AML-193 (cell line): Measurements from ENCODE around the gene COBL.

Experiments
- DNase-seq, 2 experiments: peaks; one replicate each; lab custom pipeline; 2025; lab: John Stamatoyannopoulos, UW

Gene COBL

DNA sequence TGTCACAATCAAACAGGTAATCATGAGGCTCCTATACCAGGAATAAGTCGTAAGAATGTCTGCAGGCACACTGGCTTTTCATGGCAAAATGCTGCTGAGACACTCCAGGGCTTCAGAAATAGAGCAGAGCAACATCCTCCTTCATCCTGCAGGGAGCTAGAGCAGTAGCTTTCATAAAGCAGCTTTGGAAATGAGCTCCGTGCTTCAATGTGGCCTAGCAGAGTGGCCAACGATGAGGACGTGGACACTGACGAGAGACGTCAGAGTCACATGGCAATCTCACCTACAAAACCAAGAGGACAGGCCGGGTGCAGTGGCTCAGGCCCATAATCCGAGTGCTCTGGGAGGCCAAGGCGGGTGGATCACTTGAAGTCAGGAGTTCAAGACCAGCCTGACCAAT lies 9.8 kb downstream of the COBL start:
- no peak for DNase-seq

DNA sequence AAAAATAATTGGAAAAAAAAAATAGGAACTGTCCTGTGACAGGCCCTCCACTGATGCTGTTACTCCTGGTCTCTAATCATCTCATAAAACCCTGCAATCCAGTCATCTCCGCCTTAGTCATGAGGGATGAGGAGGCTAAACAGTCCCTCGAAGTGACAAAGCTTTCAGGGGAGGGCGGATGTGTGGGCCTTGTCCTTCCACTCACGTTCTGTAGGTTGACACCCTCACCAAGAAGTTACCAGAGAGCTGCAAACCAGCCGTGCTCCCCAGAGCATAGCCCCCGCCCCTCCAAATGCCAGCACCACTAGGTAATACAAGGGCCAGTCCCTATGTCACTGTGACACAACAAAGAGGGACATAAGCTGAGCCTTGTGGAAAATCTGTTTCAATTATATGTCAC lies 11.9 kb downstream of the COBL start:
- DNase-seq: no peak

DNA sequence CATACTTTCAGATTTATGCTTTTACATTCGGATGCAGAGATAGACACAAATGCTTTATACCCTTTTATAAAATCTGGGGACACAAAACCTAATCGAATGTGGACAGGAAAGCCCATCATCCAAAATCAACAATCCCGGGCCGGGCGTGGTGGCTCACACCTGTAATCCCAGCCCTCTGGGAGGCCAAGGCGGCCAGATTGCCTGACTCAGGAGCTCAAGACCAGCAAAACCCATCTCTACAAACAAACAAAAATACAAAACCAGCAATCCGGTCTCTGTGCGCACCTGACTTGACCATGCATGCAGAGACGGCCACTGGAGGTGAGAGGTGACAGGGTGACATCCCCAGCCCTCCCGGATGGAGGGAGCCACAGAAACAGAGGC lies 13.5 kb downstream of the COBL start:
- no peak for DNase-seq

DNA sequence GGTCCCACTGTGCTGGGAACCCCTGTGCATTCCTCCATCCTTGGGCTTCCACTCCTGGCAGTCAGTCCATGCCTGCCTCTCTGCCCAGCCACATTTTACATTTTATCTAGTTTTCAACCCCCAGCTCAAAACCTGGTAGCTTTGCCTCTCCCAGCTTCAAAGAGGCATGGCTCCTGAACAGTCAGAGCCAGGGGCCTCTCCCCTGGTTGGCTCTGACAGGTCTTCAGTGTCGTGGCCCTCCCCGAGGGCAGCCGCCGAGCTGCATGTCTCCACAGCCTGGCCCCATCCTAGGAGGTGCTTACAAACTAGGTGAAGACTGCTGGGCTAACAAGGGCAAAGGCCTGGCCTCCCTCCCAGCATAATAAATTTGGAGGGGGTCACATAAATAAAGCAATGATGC lies 14.8 kb downstream of the COBL start:
- DNase-seq: no peak

DNA sequence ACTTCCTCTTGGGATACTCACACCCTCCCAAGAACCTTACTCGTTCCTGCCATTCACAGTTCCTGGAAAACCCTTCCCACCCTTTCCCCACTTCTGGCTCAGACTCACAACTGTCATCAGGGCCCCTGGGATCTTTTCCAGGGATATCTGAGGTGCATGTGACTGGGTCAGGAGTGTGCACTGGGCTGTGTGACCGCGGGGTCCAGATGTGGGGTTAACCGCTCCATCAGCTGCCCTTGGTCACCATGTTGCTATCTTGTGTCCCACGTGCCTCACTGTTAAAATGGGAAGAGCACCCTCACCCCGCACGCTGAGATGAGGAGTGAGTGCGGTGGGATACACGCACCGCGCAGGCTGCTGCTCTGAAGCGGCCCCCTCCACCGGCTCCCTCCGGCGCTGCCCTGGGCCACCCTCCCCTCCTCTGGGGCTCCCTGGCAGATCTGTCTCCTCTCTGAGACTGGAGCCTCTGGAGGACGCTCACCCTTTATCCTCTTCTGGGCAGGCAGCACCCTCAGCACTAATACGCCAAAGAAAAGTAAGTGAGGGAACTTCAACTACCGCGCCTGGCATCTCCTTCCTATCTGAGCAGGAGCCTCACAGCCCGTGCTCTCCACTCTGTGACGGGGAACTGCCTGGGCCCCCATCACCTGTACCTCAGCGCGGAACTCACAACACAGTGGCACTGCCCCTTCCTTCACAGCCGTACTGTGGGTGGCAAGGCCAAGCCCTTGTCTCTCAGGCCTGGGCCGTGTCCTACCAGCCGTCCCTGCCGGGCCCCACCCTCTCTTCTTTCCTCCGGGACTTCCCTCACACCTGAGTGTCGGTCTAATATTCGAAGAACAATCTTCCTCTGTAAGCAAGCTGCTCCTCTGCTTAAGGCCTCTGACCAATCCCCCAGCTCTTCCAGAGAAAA lies 15.6 kb downstream of the COBL start:
- DNase-seq: no peak

DNA sequence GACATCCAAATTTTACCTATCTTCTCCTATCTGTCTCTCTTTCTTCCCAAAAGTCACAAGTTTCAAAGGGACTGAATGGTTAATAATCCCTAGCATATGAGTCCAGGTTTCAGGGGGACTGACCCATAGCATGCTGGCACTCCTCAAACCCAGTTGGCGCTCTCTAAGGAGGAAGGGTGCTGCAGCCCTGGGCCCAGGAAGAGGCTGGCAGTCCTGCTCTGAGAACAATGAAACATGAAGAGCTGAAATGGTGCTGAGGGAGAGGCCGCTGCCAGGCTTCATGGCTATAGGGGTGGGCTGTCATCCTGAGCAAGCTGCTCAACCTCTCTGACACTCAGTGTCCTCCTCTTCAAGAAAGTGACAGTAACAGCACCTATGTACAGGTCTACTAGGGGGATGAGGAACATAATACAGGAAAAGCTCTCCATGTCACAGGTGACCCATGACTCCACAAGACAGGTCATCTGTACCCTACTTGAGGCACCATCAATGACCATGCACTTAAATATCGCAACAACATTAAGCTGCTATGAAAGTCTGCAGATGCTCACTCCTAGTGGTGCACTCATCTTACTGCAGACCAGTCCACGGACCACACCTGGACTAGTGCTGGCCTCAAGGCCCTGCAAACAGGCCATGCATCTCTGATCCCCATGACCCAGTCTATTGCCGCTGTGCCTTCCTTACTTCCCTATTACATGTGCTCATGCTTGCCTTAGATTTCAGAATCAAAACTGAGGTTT lies 17.0 kb downstream of the COBL start:
- no peak for DNase-seq

DNA sequence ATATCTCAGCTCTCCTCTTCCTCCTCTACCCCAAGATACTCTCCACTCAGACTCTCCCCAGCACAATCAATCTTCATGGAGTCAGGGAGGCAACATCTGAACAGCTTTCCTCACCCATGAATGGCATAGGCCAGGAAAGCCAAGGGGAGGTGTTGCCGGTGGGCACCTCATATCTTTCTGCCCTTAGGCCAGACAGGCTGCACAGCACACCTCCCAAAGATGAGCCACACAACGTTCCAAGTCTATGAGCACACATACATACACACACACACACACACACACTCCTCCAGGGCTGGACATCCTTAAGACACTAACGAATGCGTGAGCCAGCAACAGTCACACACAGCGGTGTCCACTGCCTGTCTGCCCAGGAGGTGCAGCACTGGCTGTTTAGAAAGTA lies 17.7 kb downstream of the COBL start:
- DNase-seq: no peak

DNA sequence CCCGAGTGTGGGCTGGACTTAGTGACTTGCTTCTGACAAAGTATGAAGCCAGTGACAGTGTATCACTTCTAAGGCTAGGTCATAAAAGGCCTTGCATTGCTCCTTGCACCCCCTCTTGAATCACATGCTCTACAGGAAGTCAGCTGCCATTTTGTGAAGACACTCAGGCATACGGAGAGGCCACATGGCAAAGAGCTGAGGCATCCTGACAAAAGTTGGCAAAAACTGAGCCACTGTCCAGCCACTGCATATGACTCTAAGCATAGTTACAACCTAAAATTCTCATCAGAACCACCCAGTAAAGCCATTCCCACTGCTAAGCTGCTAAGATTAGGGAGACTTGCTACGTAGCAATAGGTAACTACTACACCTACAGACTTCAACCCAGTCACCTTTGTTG lies 18.6 kb downstream of the COBL start:
- DNase-seq: no peak

DNA sequence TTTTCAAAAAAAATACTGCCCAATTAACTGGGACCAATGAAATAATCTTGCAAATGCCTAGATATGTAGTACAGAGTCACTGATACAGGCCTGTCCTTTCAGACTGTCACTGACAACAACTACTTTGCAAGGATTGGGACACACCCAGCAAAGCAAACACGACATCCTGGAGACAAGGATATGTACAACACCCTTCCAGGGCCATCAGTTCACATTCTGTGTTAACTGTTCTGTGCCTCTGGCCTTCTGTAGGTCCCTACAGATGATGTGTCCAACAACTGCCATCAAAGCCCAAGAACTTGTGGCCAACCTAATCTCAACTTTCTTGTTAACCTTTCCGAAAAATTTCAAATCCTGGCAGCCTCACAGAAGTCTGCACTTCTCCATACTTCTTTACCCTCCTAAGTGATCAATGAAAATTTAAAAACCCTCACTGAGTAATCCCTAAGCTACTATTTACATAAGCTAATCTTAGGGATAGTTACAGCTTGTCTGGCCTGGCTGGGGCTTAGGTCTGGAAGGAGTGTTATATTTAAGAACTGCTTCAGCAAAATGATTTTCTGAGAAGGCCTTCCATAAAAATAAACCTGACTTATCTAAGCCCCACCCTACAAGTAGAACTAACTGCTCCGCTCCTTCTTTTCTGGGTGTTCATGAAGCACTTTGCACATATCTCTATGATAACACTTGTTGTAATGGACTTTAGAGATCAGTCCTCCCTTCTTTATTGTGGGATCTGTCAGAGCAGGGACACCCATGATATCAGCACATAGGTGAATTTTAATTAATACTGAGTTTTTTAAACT lies 21.0 kb downstream of the COBL start:
- DNase-seq: no peak

DNA sequence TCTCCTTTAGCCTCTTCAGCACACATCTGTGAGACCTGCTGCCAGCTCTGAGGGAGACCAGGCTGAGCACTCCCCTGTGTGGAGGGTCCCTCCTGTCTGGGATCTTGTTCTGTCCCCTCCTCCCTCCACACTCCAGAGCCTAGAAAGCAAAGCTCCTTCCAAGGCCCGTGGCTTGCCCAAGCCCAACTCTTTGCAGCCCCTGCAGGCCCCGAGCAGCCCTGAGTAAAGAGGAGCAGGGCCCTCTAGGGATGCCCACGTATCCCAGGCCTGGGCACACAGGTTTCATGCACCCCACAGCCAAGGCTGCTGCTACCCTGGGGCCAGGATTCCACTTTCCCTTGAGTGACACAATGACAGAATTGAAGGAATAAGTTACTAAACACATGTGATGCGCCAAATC lies 24.0 kb downstream of the COBL start:
- no peak for DNase-seq

DNA sequence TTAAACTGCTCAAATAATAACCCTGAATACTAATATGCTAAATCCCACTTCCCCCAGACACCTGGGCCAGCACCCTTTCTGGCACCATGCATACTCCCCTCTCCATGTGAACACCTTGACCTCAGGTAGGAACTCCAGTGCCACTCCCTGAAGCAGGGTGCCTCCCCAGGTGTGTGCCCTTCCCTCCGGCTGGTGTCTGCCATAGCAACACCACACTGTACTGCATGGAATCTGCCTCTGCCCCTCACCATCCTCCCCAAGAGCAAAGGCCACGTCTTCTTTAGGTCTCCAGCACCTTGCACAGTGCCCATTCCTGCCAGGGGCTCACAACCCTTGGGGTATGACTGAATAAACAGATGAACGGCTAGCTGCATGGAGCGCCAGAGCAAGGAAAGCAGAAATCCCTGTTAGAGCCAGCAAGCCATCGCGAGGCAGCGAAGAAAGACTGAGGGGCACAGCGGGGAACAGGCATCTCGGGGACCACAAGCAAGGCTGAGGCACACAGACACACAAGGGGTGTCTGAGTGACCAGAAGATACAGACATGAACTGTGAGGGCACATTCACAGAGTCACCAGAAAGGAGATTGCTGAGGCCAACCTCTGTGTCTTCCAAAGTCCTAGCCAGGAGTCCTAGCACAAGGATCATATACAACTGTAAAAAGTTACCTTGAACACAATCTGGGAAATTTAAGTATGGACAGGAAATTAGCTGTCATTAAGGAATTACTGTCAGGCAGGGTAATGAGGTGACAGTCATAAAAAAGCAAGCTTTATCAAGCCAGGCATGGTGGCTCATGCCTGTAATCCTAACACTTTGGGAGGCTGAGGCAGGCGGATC lies 25.7 kb downstream of the COBL start:
- DNase-seq: no peak

DNA sequence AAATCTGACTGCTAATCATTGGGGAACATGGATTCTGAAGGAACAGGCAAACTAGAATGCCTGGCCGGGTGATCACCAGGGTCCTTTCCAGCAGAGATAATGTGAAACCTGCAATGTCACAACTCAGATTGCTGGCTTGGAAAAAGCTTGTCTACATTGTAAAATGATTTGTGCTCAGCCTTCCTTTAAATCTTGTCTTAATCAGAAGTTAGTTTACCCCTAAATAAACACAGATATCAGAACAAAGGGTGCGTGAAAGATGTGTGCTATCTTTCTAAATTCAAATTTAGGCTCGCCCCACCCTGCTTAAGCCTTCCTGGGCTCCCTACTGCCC lies 26.3 kb downstream of the COBL start:
- DNase-seq: no peak

DNA sequence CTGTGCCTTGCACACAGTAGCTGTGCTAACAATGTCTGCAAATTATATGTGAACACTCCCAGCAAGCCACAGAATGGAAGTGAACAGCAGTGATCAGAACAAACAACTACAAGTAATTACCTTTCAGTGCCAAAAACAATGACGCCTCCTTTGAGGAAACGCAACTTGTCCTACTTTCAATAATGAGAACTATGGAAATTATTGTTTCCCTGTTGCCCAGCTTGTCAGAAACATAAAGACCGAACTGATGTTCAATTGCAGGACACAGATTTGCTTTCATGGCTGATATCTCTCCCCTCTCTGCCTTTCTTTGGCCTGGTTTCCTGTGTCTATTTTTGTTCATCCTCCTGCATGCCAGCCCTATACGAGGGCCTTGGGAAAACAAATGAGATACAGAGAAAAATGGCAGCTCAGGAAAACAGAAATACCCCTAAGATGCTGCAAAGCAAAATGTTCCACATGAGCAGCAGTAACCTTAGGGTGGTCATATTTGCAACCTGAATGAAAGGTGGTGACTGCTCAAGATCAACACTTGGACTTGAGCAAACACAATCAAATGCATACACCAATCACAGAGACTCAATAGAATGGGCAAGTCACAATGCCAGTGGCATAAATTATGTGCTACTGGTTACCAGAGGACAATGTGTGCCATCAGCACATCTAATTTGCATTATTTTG lies 26.8 kb downstream of the COBL start:
- DNase-seq: no peak

DNA sequence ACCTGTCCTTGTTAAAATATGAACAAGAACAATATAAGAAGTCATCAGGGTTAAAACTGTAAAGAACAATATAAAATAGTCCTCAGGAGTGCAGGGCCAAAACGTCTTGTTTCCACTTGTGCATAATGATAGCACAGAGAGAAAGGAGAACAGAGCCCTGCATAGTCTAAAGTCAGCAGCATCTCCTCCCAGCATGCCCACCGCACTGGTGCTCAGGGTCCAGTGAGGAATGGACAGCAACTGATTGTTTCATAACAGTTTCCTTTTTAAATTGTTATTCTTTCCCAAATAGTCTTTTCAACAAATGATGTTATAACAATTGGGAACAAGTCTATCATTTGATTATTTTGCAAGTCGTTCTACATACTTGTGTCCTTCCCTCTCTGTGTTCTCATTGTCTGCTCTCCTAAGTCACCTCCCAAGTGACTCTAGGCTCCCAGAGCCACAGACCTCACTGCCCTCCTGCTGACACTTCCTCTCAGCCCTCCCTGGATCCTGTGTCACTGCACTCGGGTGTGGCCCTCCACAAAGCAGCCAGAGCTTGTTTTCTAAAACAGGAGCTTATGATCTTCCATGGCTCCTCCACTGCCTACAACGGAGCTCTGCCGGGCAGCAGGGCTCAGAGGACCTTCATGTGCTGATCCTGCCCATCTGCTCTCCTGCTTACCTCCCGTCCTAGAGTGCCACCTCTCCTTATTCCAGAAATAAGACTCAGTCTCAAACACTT lies 27.6 kb downstream of the COBL start:
- no peak for DNase-seq

DNA sequence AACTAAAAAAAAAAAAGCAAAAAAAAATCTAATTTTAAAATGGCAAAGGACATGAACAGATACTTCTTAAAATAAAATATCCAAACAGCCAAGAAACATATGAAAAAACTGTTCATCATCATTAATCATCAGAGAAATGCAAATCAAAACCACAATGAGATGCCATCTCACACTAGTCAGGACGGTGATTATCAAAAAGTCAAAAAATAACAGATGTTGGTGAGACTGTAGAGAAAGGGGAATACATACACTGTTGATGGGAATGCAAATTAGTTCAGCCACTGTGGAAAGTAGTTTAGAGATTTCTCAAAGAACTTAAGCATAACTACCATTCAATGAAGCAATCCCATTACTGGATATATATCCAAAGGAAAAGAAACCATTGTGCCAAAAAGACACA lies 30.2 kb downstream of the COBL start:
- DNase-seq: no peak

DNA sequence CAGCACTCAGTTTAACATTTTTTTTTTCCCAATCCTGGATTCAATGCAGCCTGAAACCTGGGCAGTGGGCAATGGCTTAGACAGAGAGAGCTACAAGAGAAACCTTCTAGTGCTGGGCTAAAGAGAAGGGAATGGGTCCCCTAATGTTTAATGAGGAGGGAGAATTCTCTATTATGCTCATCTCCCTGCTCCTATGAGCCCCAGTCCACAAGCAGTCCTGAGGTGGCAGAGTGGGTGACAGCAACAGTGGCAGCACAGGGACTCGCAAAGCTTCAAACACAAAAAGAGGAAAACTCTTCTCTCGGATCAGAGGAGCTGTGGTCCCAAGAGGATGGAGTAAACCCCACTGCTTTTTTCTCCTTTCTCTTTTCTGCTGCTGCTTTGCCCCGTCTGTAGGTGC lies 36.5 kb downstream of the COBL start:
- DNase-seq: no peak

DNA sequence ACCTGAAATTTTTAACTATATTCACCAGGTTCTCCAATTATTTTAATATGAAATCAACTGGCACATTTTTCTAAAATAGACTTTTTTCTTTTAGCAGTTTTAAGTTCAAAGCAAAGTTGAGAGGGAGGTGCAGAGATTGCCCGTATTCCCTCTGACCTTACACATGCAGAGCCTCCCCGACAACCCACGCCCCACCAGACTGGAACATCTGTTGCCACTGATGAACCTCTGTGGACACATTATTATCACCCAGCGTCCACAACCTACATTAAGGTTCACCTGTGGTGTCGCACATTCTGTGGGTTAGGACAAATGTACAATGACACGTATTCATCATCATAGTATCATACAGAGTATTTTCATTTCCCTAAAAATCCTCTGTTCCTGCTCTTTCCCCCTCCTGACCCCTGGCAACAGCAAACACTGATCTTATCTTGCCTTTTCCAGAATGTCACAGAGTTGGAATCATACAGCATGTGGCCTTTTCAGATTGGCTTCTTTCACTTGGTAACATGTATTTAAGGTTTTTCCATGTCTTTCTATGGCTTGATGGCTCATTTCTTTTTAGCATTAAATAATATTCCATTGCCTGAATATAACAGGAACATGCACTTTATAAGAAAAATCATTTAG lies 37.1 kb downstream of the COBL start:
- DNase-seq: no peak

DNA sequence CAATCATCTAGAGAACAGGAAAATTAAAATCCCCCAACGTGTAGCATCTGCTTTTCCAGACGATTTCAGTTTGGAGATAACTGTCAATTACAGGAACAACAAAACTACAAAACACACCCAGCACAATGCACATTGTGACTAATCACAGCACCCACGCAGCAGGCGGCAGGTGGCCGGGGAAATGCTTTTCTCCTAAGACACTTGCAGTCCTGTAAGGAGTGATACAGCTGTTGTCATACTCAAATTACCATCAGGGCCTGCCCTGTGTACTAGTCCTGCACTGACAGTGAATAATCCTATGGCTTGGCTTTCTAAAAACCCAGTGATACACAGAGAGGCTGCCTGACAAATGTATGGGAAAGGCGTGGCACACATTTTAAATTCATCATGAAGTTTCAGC lies 37.8 kb downstream of the COBL start:
- no peak for DNase-seq

DNA sequence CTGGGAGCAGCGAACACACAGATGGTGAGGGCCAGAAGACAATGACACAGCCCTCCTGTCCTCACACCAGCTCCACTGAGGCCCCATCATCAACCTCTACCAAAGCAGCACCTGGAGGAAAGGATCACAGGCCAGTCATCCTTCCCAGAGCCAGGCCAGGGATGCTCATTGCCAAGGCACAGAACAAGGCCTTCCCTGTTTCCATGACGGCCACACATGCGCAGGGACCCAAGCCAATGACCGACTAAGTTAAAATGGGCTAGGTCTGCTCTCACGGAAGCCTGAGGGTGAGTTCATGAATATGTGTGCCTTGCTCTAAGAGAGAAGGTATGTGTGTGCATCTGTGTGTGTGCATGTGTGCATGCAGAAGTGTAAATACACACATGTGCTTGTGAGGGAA lies 39.6 kb downstream of the COBL start:
- no peak for DNase-seq

DNA sequence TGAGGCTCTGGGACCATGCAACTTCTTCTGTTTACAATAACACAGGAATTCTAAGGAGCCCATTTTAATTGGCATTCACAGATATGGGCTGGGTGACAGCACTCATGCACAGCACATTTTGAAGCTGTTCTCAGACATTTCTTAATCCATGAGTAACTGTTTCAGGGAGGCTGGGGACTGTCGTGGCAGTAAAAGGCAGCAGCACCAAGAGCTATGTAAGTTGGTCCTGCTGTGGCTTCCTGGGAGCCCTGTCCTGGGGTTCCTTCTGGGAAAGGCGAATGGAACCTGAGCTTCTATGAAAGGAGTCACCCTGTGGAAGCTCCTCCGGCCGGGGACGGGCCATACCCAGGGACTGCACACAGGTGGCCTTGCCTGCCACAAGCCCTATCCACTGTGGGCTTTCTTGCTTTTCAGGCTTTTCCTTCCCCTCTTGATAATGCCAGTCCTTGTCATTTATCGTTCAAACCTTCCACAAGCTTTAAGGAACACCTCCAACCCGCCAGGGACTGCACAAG lies 40.5 kb downstream of the COBL start:
- no peak for DNase-seq
